Measurements from ENCODE around the gene SLC35G2.
"Not testable (repeated sequence)": the region's sequence is repeated elsewhere in the genome, so short reads cannot be mapped to it uniquely, and the experiment has no call there.

The SLC35G2 gene

DNA sequence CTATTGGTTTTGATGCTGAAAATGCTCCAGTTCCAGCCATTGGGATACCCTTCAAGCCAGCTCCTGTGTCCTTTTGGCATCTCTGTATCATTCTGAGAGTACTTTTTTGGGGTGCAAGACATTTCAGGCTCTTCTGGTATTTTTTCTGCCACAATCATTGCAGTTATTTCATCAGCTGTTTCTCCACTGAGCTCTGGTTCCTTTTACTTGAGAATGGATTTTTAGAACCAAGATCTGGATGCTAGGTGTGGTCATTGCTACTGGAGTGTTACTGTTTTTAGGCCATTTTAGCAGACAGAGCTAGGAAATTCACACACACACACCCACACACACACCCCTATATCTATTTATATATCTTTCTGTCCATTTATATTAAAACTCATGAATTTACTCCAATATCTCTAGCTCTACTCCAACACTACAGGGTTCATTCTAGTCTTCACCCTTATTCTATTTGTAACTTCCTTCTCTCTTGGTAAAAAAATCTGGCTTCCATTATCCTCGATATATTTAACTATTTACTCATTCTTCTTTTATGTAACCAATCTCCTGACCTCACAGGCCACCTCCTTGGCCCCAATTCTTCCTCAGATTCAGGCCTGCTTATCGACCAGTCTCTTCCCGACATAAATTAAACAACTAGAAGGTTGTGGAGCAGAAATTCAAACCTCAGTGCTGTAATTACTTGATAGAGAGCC, 17.0 kb downstream of the SLC35G2 start:
- DNase-seq, result no peak

GRCh38 chr3:136836511-136837156, 17.7 kb downstream of the SLC35G2 start:
- DNase-seq, result peak; percentile 97

DNA sequence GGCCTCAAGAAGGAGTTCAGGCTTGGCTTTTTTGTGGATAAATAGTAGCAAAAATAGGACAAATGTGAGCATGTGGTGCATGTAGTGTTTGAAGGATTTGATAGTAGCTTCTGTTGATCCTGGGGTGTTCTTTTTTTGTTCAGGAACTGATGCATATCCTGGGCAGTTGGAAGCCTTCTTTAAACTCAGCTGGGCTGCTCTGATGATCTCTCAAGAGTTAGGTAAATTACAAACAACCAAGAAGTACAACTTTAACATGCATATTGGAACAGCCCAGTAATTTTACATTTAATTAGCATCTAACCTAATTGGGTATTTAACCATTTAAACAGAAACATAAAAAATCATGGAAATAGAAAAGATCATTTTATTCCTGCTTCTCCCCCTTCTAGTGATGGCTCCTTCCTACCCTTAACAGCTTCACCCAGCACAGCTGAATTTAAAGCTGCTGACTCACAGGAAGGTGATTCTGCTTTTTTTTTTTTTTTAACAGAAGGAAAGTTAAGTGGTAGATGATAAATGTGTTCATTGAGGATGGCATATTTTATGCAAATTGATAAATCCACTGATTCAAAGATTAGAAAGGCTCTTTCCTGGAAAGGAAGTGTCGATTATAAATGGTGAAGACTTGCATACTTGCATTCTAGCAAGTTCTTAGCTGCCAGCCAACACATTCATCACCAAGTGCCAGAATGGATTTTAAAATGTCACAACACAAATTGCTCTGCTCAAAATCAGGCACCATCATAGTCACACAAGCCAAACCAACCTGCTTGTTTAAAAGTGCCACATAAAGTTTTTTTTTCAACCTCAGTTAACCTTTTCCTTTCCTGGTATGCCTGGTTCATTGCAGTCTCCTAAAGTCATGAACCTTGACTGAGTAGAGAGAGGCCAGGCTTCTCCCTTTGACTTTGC, 20.0 kb downstream of the SLC35G2 start:
- peak; percentile 31 for DNase-seq

DNA sequence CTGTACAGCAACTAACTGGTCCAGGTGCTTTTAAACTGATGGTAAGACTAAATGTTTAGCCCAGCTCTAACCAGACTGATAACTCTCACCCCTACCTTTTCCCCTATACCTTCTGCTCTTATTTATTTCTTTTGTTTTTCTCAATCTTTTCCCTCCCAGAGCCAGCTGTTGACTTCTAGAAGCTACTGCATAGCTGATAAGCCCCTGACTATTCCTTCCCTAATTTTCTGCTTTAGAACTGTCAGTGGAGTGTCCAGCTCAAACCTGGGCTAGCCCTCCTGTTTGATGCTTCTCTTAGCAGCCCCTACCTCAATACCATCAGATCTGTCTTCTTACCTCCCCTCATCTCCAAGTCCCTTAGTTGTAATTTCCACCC, 20.6 kb downstream of the SLC35G2 start:
- no peak for DNase-seq

- DNase-seq, result no peak
Observed at GRCh38 chr3:136840252-136840651, 21.3 kb downstream of the SLC35G2 start.

DNA sequence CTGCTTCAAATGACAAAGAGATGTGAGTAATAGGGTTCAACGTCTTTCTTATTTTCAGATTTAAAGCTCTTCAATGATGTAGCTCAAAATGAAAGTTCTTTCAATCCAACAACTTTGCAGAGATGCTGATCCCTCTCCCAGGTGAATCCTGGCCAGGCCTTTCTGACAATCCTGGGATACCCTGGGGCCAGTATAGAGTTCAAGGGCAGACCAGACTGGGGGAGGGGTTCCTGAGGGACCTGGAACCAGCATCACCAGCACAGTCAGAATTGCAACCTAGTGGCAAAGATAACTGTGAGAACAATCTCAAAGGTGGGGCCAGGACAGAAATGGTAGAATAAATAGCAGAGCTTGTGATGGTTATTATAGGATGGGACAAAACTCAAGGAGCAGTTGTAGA, 23.4 kb downstream of the SLC35G2 start:
- DNase-seq, result no peak

- no peak for DNase-seq
Observed at GRCh38 chr3:136844724-136845123, 25.8 kb downstream of the SLC35G2 start.

DNA sequence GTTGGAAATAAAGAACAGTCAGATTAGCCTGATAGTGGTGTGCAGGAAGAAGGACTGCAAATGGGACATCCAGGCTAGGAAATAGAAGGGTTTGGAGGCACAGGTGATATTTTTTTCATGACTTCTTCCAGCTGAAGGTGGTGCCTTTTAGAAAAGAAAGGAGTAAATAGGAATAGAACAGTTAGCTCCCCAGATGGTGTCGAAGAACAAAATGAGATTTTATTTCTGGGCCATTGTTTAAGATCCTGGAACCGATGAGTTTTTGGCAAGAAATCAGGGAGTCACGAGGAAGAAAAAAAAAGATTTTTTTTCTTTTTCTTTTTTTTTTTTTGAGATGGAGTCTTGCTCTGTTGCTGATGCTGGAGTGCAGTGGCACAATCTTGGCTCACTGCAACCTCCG, 33.3 kb downstream of the SLC35G2 start:
- peak; percentile 23 for DNase-seq

DNA sequence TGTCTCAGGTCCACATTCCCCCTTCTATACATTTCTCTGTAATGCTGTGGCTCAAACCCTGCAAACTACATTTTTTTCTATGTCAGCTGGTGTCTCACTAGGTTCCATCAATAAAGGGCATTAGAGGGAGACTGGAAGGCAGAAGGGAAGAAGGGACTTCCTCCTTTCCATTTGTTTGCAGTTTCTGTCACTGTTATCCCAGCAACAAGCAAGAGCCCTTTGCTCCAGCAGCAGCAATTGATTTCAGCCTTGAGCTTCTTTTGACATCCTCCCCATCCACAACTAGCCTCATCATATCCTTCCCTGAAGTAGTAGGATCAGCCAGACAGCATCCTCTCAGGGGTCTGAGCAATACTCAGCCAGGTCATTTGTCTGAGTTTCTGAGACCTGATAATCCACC, 37.7 kb downstream of the SLC35G2 start:
- DNase-seq, result no peak

DNA sequence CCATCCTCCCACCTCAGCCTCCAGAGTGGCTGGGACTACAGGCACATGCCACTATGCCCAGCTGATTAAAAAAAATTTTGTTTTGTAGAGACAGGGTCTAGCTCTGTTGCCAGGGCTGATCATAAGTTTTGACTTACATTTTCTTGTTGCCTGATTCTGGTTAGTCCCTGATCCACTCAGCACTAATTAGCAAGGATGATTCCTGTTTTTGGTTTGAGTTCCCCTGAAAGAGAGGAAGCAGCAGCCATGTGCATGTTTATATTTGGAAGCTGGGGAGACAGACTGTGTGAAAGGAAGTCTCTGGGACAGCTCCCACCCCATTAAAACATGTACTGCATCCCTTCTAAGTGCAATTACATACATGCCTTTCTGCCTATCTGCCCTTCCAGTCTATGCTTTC, 39.5 kb downstream of the SLC35G2 start:
- no peak for DNase-seq

DNA sequence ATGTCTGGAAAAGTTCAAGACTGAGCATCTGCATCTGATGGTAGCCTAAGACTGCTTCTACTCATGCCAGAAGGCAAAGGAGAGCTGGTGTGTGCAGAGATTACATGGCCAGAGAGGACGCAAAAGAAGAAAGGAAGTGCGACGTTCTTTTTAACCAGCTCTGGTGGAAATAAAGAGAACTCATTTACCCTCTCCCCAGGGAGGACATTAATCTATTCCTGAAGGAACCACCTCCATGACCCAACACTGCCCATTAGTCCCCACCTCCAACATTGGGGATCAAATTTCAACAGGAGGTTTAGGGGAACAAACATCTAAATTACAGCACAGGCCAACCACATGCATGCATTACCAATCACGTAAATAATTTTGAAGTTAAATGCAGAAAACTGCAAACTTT, 41.6 kb downstream of the SLC35G2 start:
- DNase-seq, result peak; percentile 19

- DNase-seq, result peak; percentile 98
Observed at GRCh38 chr3:136861890-136862616, 43.1 kb downstream of the SLC35G2 start, which contains the start of gene NCK1. Gene NCK1 (plus strand): TSS chr3:136862208. CDS start chr3:136928002, 65,794 bp downstream.

- DNase-seq, result peak; percentile 43
Observed at GRCh38 chr3:136862617-136863322, 43.8 kb downstream of the SLC35G2 start.

DNA sequence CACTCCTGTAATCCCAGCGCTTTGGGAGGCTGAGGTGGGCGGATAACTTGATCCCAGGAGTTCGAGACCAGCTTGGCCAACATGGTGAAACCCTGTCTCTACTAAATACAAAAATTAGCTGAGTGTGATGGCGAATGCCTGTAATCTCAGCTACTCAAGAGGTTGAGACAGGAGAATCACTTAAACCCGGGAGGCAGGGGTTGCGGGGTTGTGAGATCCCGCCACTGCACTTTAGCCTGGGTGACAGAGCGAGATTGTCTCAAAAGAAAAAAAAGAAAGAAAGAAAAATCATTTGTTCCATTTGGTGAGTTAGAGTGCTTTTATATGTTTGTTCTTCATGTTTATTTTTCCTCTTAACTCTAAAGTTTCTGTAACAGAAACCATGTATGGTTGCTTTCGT, 50.4 kb downstream of the SLC35G2 start:
- no peak for DNase-seq

GRCh38 chr3:136872258-136872657, 53.3 kb downstream of the SLC35G2 start:
- not testable (repeated sequence) for DNase-seq

GRCh38 chr3:136879510-136879909, 60.6 kb downstream of the SLC35G2 start:
- not testable (repeated sequence) for DNase-seq

GRCh38 chr3:136882571-136882970, 63.6 kb downstream of the SLC35G2 start:
- DNase-seq, result no peak

GRCh38 chr3:136883967-136884720, 65.2 kb downstream of the SLC35G2 start:
- peak; percentile 71 for DNase-seq

DNA sequence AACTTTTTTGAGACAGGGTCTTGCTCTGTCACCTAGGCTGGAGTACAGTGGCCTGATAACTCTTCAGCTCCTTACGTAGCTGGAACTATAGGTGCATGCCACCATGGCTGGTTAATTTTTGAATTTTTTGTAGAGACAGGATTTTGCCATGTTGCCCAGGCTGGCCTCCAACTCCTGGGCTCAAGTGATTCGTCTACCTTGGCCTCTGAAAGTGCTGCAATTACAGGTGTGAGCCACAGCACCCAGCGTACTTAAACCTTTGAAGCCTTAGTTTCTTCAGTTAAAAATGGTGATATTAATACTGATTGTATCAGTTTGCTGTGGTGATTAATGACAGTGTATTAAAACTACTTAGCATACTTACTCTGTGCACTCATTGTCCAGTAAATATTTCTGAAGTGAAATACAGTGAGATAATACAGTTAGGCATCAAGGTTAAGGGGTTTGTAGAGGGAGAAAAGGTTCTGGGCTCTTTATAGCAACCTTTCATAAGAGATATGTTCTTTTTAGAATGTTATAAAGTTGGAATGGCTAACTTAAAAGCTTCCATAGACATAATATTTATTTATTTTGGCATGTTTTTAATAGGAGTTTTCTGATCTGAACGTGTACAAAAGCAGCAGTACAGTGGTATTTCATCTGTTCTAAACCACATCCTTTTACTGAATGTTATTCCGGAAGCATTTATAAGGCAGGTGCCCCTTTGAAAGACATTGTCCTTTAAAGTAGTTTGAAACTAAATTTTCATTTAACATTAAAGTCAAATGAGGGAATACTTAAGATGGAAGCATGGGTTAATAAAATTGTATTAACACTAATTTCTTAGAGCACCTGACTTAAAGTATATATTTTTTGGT, 66.7 kb downstream of the SLC35G2 start:
- DNase-seq, result no peak

DNA sequence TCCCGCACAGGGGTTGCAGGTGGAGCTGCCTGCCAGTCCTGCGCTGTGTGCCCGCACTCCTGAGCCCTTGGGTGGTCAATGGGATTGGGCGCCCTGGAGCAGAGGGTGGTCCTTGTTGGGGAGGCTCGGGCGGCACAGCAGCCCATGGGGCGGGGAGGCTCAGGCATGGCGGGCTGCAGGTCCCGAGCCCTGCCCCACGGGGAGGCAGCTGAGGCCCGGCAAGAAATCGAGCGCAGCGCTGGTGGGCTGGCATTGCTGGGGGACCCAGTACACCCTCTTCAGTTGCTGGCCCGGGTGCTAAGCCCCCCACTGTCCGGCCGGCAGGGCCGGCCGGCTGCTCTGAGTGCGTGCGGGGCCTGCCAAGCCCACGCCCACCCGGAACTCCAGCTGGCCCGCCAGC, 71.0 kb downstream of the SLC35G2 start:
- no peak for DNase-seq
